ENCODE results near the gene SENP1.
"Not testable (repeated sequence)": the region's sequence is repeated elsewhere in the genome, so short reads cannot be mapped to it uniquely, and the experiment has no call there.

Gene SENP1

GRCh38 chr12:48111312-48111693 is 5.4 kb upstream of the SENP1 start:
- DNase-seq (ENCODE audit: low spot score), result not testable (repeated sequence)

DNA sequence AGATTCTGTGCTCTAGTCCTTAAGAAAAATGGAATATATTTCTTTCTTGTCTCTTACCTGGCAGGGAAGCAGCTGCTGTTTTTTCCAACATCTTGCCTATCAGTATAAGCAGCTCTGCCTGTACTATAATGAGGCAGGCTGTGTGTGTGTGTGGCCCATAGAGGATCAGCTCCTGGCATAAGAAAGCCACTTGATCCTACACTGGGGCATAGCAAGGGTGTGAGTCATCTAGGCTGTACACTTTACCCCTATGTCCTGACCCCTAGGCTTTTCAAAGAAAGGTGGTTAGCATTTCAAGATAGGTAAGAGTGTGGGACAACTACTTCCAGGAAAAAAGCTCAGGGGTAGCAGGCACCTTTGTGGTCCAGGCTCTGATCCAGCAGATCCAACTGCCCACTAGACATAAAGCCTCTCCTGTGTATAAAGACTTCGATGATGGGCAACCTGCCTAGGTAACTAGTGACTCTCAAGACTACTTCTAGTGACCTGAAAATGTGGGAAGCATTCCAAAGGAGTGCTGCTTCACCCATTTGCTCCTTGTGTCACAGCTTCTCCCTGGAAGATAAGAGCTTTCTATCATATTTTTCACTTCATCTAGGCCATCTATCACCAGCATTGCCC is 4.9 kb upstream of the SENP1 start:
- DNase-seq (ENCODE audit: low spot score), result no peak

- no peak for DNase-seq (ENCODE audit: low spot score)
These were observed 3.5 kb upstream of the SENP1 start for GRCh38 chr12:48109424-48109823.

- no peak for DNase-seq (ENCODE audit: low spot score)
These were observed 1.1 kb upstream of the SENP1 start for GRCh38 chr12:48106681-48107613.

DNA sequence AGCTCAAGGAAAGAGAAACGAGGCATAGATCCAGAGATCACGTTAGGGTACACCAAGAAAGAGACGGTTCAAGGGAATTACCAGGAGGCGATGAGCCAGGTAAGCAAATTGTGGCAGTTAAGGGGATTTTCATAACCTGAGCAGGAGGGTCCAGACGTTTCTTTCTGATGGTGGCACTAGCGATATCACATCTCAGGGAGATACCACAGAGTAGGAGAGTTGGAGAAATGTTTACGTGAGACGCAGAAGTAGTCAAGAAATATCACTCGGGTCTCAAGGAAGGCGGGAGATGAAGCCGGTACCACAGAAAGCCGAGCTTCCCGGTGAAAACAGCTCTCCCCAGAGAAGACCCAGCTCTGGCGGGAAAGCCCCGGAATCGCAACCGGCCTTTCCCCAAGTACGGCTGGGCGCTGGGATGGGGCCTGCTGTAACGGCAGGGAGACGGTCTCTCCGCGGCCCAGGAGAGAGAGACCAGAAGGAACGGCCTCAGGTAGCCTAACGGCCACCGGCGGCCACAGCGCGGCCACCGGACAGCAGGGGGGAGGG is 485 bp downstream of the SENP1 start:
- no peak for DNase-seq (ENCODE audit: low spot score)

GRCh38 chr12:48104531-48104930 is 1.3 kb downstream of the SENP1 start:
- DNase-seq (ENCODE audit: low spot score), result peak; percentile 13

- DNase-seq (ENCODE audit: low spot score), result no peak
These were observed 13.3 kb downstream of the SENP1 start for GRCh38 chr12:48092611-48093010.

GRCh38 chr12:48086327-48086726 is 19.6 kb downstream of the SENP1 start:
- DNase-seq (ENCODE audit: low spot score), result no peak

GRCh38 chr12:48084841-48085460 is 20.9 kb downstream of the SENP1 start:
- no peak for DNase-seq (ENCODE audit: low spot score)

- no peak for DNase-seq (ENCODE audit: low spot score)
These were observed 21.8 kb downstream of the SENP1 start for GRCh38 chr12:48084066-48084465.

- DNase-seq (ENCODE audit: low spot score), result no peak
These were observed 25.1 kb downstream of the SENP1 start for GRCh38 chr12:48080821-48081220.

DNA sequence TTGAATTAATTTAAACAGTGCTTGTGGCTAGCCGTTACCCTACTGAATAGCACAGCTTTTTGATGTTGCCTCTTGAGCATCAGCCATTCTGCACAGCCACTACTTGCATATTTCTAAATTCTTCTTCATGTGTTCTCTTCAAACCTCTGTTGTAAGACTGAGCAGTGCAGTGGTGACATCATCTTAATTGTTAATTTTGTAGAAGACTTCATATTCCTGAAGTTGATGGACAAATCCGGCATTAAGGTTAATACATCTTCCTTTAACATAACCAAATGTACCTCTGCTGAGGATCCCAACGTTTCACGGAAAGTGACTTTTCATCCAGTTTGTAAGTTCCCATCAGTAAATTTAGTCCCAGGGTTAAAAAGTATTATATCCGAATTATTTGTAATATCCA is 25.6 kb downstream of the SENP1 start:
- DNase-seq (ENCODE audit: low spot score), result no peak

DNA sequence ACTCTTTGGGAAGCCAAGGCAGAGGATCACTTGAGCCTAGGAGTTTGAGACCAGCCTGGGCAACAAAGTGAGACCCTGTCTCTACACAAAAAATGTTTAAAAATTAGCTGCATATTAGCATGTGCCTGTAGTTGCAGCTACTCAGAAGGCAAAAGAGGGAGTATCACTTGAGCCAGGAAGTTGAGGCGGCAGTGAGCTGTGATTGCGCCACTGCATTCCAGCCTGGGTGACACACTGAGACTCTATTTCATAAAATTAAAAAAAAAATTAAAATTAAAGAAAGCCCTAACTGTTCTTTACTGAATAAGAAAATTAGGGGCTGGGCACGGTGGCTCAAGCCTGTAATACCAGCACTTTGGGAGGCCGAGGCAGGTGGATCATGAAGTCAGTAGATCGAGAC is 27.0 kb downstream of the SENP1 start:
- no peak for DNase-seq (ENCODE audit: low spot score)

DNA sequence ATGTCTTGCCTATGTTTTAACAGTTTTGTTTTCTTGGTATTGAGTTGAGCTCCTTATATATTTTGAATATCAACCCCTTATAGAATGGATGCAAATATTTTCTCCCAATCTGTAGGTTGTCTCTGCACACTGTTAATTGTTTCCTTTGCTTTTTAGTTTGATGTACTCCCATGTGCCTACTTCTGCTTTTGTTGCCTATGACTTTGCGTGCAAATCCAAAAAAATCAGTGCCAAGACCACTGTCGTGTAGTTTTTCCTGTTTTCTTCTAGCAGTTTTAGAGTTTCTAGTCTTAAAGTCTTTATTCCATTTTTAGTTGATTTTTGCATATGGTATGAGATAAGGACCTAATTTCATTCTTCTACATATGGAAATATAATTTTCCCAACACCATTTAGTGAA is 28.8 kb downstream of the SENP1 start:
- no peak for DNase-seq (ENCODE audit: low spot score)

DNA sequence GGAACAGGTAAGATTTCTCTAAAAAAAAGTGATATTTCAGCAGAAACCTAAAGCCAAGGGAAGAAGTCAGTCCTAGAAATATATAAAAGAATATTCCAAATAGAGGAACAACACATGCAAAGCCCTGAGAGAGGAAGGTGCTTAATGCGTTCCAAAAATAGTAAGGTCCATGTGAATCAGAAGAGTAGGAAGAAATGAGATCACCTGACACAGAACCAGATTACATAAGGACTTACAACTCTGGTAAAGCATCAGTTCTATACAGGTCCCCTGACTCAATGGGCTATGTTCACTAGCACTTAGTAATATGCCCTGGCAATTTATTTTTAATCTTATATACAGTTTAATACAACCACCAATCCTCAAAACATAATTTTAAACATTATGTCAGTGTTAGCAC is 30.0 kb downstream of the SENP1 start:
- DNase-seq (ENCODE audit: low spot score), result no peak

DNA sequence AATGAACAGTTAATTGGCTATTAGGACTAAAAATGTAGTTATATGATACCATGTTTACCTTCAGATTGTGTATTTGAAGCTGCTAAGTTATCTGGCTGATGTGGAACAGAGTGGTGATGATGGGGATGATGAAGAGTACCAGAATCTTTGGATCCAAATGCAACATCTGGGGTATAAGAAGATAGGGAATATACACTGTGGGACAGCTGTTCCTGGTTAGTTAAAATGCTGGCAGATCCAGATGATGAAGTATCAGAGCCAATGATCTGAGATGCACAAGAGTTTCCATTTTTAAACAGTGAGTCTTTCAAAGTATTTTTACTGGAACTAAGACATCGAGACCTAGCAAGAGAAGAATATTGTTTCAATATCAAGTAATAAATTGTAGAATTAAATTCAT is 31.6 kb downstream of the SENP1 start:
- DNase-seq (ENCODE audit: low spot score), result no peak

- DNase-seq (ENCODE audit: low spot score), result no peak
These were observed 33.6 kb downstream of the SENP1 start for GRCh38 chr12:48072266-48072665.

- DNase-seq (ENCODE audit: low spot score), result no peak
These were observed 34.1 kb downstream of the SENP1 start for GRCh38 chr12:48071808-48072207.

GRCh38 chr12:48070731-48071130 is 35.1 kb downstream of the SENP1 start:
- DNase-seq (ENCODE audit: low spot score), result no peak

- no peak for DNase-seq (ENCODE audit: low spot score)
These were observed 35.8 kb downstream of the SENP1 start for GRCh38 chr12:48070033-48070432.

DNA sequence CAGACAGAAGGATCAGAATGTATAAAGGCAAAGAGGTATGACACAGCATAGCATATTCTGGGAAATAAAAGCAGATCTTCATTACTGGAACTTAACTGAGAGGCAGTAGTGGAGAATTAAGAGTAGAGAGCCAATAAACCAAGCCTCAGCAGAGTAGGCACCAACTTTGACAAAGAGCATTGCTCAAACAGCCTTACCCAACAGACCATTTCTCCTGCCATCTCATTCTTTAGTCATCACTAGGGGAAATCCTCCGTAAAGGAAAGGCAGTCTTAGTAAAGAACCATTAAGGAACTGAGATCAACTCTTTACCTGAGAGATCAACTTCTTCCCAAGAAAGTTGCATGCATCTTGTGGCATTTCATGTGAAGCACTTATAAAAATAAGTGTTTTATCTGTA is 36.6 kb downstream of the SENP1 start:
- DNase-seq (ENCODE audit: low spot score), result no peak

- no peak for DNase-seq (ENCODE audit: low spot score)
These were observed 37.4 kb downstream of the SENP1 start for GRCh38 chr12:48068457-48068856.
